ENCODE results near the gene TEX13A.

Gene TEX13A

DNA sequence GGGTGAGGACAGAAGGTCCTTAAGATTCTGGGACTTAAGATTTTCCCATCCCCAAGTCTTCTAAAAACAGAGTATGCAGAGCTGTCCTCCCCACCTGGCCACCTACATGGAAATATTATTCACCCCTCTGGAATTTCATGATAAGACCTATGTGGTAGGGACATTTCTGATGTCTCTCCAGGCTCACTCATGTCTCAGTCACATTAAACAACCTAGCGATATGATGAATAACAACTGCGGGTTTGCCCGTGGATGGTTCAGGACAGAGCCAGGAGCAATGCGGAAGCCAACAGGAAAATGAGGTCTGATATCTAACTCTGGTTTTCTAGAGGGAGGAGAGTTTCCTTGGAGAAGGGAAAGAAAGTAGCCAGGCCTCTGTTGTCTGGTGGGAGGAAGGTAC is 47.4 kb downstream of the TEX13A start:
- no peak for DNase-seq (ENCODE audit: low read depth)

All from activated gamma-delta T cell treated with anti-CD3 and anti-CD28 coated beads, Interleukin-2, amount 50 U/mL, for 16 hours (primary cell).